ENCODE data around the gene ZYG11B.
"Not testable (repeated sequence)": the region's sequence is repeated elsewhere in the genome, so short reads cannot be mapped to it uniquely, and the experiment has no call there.

The ZYG11B gene

DNA sequence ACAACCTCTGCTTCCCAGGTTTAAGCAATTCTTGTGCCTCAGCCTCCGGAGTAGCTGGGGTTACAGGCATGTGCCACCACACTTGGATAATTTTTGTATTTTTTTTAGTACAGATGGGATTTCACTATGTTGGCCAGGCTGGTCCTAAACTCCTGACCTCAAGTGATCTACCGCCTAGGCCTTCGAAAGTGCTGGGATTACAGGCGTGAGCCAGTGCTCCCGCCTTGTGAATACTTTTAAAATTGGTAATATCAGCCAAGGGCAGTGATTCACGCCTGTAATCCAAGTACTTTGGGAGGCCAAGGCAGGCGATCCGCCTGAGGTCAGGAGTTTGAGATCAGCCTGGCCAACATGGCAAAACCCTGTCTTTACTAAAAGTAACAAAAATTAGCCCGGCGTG is 33.7 kb downstream of the ZYG11B start:
- no peak for DNase-seq

DNA sequence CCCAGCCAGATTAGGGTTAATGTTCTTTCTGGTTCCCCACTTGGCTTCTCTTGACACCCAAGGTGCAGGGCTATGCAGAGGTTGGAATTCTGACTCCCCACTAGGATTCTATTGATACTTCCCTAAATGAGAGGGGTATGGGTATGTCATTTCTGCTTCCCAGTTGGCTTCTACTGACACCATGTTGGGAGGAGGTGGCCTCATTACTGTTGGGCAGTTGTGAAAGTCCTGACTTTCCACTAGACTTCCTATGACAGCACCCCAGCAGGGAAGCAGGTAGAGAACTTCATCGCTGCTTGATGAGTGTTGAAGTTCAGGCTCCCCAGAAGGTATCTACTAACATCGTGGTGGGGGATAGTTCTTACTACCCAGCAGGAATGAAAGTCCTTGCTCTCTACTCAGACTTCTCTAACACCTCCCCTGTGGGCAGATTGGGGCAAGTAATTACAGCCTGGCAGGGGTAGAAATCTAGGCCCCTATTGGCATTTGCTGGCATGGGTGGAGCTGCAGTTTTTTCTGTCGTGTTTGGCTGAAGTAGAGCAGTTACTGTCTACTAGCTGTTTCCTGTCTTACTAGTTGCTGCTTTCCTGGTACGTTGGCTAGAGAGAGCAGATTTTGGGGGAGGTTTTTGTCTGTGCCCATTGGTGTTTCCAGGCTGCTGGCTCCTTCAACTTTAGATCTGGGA is 41.5 kb downstream of the ZYG11B start:
- no peak for DNase-seq

GRCh38 chr1:52769346-52770033 is 43.2 kb downstream of the ZYG11B start:
- DNase-seq: peak; percentile 86

DNA sequence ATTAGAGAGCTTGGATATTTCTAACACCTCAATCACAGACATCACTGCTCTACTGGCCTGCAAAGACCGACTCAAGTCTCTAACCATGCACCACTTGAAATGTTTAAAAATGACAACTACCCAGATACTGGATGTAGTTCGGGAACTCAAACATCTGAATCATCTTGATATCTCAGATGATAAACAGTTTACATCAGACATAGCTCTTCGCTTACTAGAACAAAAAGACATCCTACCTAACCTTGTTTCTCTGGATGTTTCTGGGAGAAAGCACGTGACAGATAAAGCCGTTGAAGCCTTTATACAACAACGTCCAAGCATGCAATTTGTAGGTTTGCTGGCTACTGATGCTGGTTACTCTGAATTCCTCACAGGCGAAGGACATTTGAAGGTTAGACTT is 45.1 kb downstream of the ZYG11B start:
- DNase-seq: no peak

- DNase-seq: no peak
These were observed 59.9 kb downstream of the ZYG11B start for GRCh38 chr1:52786148-52786547.

DNA sequence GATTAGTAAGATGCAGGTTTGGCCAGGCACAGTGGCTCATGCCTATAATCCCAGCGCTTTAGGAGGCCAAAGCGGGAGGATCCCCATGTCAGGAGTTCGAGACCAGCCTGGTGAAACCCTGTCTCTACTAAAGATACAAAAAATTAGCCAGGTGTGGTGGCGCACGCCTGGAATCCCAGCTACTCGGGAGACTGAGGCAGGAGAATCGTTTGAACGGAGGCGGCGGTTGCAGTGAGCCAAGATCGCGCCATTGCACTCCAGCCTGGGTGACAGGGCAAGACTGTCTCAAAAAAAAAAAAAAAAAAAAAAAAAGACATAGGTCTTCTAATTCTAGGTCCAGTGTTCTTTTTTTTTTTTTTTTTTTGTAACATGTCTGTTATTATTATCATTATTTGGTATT is 64.2 kb downstream of the ZYG11B start:
- not testable (repeated sequence) for DNase-seq

DNA sequence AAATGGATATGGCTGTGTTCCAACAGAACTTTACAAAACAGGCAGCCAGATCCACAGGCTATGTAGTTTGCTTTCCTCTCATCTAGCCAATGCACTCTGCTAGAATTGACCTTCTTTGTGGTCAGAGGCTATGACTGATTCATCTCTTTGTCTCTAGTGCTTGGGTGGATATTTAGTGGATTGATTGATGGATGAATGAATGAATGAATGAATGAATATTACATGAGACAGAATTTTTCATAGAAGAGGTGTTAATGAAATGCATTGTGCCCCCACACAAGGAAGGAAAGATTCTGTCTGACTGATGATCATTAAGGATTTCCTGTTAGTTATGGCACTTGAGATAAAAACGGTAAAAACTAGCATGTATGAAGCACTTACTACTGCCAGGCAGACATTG is 65.8 kb downstream of the ZYG11B start:
- DNase-seq: peak; percentile 52

GRCh38 chr1:52793717-52794116 is 67.5 kb downstream of the ZYG11B start:
- not testable (repeated sequence) for DNase-seq

- DNase-seq: no peak
These were observed 69.2 kb downstream of the ZYG11B start for GRCh38 chr1:52795464-52795863.

GRCh38 chr1:52798331-52798730 is 72.1 kb downstream of the ZYG11B start:
- no peak for DNase-seq

DNA sequence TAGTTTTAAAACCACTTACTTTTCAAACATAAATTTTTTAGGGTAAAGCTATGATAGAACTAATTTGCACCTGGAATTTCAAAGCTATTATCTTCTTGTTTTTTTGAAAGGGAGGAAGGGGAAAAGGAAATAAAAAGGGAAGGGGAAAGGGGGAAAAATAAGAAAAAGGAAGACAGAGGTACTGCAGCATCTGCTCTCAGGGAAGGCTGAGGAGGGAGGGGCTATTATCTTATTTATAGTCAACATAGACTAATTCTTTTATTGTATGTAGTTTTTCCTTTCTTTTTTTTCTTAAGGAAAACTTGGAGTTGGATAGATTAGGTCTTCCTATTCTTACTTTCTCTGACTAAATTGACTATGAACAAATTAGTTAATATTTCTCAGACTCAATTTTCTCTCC is 74.8 kb downstream of the ZYG11B start:
- no peak for DNase-seq

DNA sequence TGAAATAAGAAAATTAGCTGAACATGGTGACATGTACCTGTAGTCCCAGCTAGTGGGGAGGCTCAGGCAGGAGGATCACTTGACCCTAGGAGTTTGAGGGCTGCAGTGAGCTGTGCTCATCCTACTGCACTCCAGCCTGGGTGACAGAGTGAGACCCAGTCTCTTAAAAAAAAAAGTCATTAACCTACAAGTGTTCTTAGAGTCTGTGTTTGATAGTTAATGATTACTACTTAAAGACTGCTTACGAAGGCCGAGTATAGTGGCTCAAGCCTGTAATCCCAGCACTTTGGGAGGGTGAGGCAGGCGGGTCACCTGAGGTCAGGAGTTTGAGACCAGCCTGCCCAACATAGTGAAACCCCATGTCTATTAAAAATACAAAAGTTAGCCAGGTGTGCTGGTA is 77.8 kb downstream of the ZYG11B start:
- DNase-seq: not testable (repeated sequence)

DNA sequence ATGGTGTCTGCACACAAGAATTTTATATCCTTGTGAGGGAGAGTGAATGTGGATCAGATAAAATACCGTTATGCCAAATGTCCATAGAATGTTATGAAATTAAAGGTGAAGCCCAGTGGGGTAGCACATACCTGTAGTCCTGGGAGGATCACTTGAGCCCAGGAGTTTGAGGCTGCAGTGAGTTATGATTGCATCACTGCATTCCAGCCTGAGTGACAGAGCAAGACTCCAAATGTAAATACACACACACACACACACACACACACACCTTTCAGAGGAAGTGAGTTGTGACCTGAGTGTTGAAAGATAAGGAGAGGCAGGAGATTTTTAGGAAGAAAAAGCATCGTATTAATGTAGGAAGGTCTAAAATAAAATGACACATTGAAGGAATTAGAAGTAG is 88.2 kb downstream of the ZYG11B start:
- no peak for DNase-seq

- not testable (repeated sequence) for DNase-seq
These were observed 94.6 kb downstream of the ZYG11B start for GRCh38 chr1:52820830-52821229.

DNA sequence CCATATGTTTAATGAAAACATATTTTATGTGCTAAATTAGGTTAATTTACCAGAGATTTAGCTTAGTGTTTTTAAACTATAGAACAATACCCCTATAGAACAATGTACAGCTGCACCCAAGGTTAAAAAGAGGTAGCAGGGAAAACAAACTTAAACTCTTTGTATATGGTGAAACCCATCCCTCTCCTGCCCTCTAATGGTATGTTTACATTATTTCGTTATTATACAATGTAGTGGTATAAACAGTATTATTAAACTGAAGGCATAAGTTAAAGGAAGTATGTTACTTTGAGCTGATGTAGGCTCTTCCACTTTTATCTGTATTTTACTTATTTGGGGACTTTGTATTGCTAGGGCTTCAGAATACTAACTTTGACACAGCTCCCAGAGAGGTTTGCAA is 99.6 kb downstream of the ZYG11B start:
- DNase-seq: no peak

GRCh38 chr1:52834798-52835197 is 108.5 kb downstream of the ZYG11B start:
- DNase-seq: no peak

GRCh38 chr1:52836035-52836434 is 109.8 kb downstream of the ZYG11B start:
- no peak for DNase-seq

DNA sequence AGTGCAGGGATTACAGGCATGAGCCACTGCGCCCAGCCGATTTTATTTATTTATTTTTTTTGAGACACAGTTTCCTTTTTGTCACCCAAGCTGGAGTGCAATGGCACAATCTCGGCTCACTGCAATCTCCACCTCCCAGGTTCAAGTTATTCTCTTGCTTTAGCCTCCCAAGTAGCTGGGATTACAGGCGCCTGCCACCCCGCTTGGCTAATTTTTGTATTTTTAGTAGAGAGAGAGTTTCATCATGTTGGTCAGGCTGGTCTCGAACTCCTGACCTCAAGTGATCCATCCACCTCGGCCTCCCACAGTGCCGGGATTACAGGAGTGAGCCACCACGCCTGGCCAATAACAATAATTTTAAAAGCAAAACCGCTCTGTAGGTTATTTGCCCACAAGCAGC is 112.9 kb downstream of the ZYG11B start:
- not testable (repeated sequence) for DNase-seq

DNA sequence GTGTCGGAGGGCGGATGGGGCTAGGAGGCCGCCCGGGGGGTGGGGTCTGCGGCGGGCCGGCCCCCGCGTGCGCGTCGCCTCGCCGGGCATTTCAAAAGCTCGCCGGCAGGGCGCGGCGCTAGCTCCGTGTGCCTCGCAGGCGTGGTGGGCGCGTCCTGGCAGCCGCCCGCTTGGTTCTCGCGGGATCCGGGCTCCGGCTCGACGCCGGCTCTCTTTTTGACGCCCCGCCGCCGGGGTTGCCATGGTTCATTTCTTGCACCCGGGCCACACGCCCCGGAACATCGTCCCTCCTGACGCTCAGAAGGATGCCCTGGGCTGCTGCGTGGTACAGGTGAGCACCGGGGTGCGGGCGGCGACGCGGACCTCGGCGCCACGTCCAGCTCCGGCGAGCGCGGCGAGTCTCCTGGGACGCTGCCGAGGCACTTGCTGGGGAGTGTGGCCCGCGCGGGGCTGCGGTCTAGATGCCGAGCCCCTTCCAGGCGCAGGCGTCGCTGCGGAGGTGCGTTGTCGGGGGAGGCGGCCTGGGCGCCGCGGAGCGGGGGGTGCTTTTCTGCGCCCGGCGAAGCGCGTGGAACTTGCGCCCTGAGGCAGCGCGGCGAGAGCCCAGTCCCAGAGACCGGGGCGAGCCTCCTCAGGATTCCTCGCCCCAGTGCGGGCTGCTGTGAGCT is 116.5 kb downstream of the ZYG11B start, which contains the start of gene ZYG11A:
TSS of gene ZYG11A (plus strand) at position 118 of the 668 bp plus-strand sequence. CDS start at position 242, 124 bp downstream.
- DNase-seq: peak; percentile 51

GRCh38 chr1:52845119-52845518 is 118.9 kb downstream of the ZYG11B start:
- not testable (repeated sequence) for DNase-seq

GRCh38 chr1:52848423-52848822 is 122.2 kb downstream of the ZYG11B start:
- DNase-seq: no peak

GRCh38 chr1:52850951-52851350 is 124.7 kb downstream of the ZYG11B start:
- no peak for DNase-seq

GRCh38 chr1:52852854-52853253 is 126.6 kb downstream of the ZYG11B start:
- no peak for DNase-seq

DNA sequence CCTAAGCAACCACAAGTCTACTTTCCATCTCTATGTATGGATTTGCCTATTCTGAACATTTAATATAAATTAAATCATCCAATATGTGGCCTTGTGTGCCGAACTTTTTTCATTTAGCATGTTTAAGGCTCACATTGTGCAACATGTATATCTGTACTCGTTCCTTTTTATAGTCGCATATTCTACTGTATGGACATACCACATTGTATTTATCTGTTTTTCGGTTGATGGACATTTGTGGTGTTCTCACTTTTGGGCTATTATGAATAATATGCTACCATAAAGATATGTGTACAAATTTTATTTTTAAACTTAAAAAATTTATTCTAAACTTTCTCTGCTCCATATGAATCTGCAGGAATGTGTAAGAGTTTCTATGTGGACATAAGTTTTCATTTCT is 129.3 kb downstream of the ZYG11B start:
- DNase-seq: no peak
